ENCODE measurements around the gene ADAMTS14.

The ADAMTS14 gene

DNA sequence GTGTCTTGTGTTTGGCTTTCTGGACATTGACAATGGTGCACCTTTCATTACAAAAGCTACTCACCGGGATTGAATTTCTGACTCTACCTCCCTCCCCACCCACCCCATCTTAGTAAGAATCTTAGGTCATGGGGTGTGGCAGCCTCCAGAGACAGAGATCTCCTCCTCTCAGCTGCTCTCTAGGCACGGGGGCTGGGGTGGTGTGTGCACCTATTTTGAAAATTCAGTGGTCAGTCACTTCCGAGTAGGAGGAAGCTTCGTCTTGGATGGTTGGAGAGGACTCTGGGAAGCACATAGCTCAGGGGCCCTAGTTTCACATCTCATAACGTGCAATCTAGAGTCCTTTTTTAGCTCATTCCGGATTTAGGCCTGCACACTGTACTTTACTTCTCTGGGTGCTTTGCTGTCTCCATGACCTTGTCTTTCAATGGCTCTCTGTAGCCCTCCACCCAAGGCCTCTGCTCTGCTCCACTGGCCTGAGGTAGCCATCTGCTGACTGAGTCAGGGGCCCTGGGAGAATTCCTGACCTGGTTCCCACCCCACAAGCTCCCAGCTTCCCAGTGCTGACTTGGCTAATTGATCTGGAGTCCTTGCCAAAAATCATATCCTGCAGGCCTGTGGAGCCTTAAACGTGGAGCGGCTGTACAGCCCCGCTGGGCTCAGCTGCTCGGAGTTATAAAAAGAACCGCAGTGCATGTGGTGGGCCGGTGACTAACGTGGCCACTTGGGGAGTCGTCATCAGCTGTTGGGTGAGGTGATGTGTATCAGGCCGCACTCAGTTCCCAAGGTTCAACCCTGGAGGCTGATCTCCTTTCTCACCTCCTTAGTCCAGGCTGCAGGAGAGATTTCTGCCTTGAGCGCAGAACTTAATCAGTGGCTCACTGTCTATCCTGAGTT is 19.3 kb upstream of the ADAMTS14 start:
- DNase-seq (ENCODE audit: low read depth, low spot score), result no peak
- no peaks in the 10 kb centered on the region for H3K36me3 ChIP-seq (ENCODE audit: insufficient read depth, insufficient read length, low read length)
- H3K9me3 ChIP-seq (ENCODE audit: insufficient read depth, low read length), result peaks cover 31% of the 10 kb centered on the region; the same call in 1 of the 2 replicates
- H3K27me3 ChIP-seq (ENCODE audit: insufficient read depth, insufficient read length), result no peaks in the 10 kb centered on the region
- H3K9ac ChIP-seq (ENCODE audit: insufficient read length, low read depth), result no peak overlapping the region
- no peak for TF ChIP-seq SUZ12 (IDR thresholded peaks at IDR 0.05; ENCODE audit: extremely low read depth, insufficient read depth, insufficient read length)
- no peak for TF ChIP-seq ZNF274 (IDR thresholded peaks at IDR 0.05; ENCODE audit: low read depth, low read length)
- TF ChIP-seq YY1 (IDR thresholded peaks at IDR 0.05; ENCODE audit: insufficient read depth, insufficient read length), result no peak
- no peak overlapping the region for H3K4me3 ChIP-seq (ENCODE audit: insufficient read length, low read depth)
- no peaks in the 10 kb centered on the region for H3K4me1 ChIP-seq (ENCODE audit: insufficient read depth, insufficient read length)

DNA sequence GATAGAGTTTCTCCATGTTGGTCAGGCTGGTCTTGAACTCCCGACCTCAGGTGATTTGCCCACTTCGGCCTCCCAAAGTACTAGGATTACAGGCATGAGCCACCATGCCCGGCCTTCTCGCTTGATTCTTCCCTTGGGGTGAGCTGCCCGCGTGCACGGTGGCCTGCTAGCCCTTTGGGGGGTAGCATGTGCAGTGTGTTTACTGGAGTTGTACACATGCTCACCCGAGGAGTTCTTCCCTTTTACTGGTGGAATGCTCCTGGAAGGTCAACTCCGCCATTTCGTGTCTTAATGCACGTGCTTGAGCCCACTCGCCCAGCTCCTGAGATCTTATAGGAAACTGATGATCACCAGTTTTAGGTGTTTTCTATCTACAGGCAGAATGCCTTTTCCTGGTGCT is 17.0 kb upstream of the ADAMTS14 start:
- Histone ChIP-seq H3K4me3 (ENCODE audit: insufficient read length, low read depth) (no peak overlapping the region), H3K4me1 (ENCODE audit: insufficient read depth, insufficient read length) (no peaks in the 10 kb centered on the region), H3K36me3 (ENCODE audit: insufficient read depth, insufficient read length, low read length) (no peaks in the 10 kb centered on the region), H3K27me3 (ENCODE audit: insufficient read depth, insufficient read length) (no peaks in the 10 kb centered on the region), H3K9me3 (ENCODE audit: insufficient read depth, low read length) (peaks cover 28% of the 10 kb centered on the region; the same call in 1 of the 2 replicates), H3K9ac (ENCODE audit: insufficient read length, low read depth) (no peak overlapping the region)
- TF ChIP-seq SUZ12 (IDR thresholded peaks at IDR 0.05; ENCODE audit: extremely low read depth, insufficient read depth, insufficient read length), result no peak
- TF ChIP-seq ZNF274 (IDR thresholded peaks at IDR 0.05; ENCODE audit: low read depth, low read length), result no peak
- TF ChIP-seq YY1 (IDR thresholded peaks at IDR 0.05; ENCODE audit: insufficient read depth, insufficient read length), result no peak
- no peak for DNase-seq (ENCODE audit: low read depth, low spot score)

DNA sequence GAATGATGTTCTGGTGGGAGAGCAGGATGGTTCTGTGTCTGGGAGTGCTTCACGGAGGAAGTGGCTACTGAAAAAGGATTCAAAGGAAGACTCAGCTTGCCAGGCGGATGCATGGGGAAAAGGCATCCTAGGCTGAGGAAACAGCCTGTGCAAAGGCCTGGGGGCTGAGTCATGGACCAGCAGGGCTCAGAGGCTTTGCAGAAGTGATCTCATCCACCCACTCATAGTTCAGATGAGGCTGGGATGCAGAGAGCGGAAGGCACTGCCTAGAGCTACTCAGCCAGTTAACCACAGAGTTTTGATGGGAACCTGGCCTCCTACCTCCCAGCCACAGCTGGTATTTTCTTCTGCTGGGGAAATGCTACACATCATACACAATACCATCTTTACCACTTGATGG is 15.8 kb upstream of the ADAMTS14 start:
- Histone ChIP-seq H3K9ac (ENCODE audit: insufficient read length, low read depth) (no peak overlapping the region), H3K36me3 (ENCODE audit: insufficient read depth, insufficient read length, low read length) (no peaks in the 10 kb centered on the region), H3K9me3 (ENCODE audit: insufficient read depth, low read length) (peaks cover 20% of the 10 kb centered on the region; the same call in 1 of the 2 replicates), H3K4me1 (ENCODE audit: insufficient read depth, insufficient read length) (no peaks in the 10 kb centered on the region), H3K4me3 (ENCODE audit: insufficient read length, low read depth) (no peak overlapping the region), H3K27me3 (ENCODE audit: insufficient read depth, insufficient read length) (no peaks in the 10 kb centered on the region)
- no peak for DNase-seq (ENCODE audit: low read depth, low spot score)
- TF ChIP-seq ZNF274 (IDR thresholded peaks at IDR 0.05; ENCODE audit: low read depth, low read length), result no peak

DNA sequence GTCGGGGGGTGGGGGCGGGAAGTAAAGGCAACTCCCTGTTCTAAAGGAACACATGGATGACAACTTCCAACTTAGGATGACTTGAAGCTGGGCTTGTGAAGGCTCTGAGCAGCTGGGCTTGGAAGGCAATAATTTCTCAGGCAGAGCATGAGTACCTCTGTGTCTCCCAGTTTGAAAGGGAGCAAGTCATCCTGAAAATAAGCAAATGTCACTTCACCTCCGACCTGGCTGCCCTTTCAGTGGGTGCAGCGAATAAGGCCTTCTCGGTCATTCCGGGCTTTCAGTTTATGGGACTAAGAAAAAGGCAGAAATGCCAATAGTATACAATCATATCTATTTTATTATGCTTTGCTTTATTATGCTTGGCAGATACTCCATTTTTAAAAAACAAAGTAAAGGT is 15.3 kb upstream of the ADAMTS14 start:
- H3K4me3 ChIP-seq (ENCODE audit: insufficient read length, low read depth), result no peak overlapping the region
- no peaks in the 10 kb centered on the region for H3K27me3 ChIP-seq (ENCODE audit: insufficient read depth, insufficient read length)
- H3K4me1 ChIP-seq (ENCODE audit: insufficient read depth, insufficient read length), result no peaks in the 10 kb centered on the region
- no peak for TF ChIP-seq SUZ12 (IDR thresholded peaks at IDR 0.05; ENCODE audit: extremely low read depth, insufficient read depth, insufficient read length)
- TF ChIP-seq ZNF274 (IDR thresholded peaks at IDR 0.05; ENCODE audit: low read depth, low read length), result no peak
- no peak for TF ChIP-seq YY1 (IDR thresholded peaks at IDR 0.05; ENCODE audit: insufficient read depth, insufficient read length)
- peaks cover 14% of the 10 kb centered on the region; the same call in 1 of the 2 replicates for H3K9me3 ChIP-seq (ENCODE audit: insufficient read depth, low read length)
- no peaks in the 10 kb centered on the region for H3K36me3 ChIP-seq (ENCODE audit: insufficient read depth, insufficient read length, low read length)
- DNase-seq (ENCODE audit: low read depth, low spot score), result no peak
- H3K9ac ChIP-seq (ENCODE audit: insufficient read length, low read depth), result no peak overlapping the region

DNA sequence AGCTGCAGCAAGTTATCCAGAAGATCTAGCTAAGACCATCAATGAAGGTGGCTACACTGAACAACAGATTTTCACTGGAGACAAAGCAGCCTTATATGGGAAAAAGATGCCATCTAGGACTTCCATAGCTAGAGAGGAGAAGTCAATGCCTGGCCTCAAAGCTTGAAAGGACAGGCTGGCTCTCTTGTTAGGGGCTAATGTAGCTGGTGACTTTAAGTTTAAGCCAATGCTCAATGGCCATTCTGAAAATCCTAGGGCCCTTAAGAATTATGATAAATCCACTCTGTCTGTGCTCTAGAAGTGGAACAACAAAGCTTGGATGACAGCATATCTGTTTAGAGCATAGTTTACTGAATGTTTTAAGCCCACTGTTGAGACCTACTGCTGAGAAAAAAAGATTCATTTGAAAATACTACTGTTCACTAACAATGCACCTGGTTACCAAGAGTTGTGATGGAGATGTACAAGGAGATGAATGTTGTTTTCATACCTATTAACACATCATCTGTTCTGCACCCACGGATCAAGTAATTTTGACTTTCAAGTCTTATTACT is 13.6 kb upstream of the ADAMTS14 start:
- Histone ChIP-seq H3K9me3 (ENCODE audit: insufficient read depth, low read length) (peaks cover 9% of the 10 kb centered on the region; the same call in 1 of the 2 replicates), H3K4me1 (ENCODE audit: insufficient read depth, insufficient read length) (no peaks in the 10 kb centered on the region), H3K36me3 (ENCODE audit: insufficient read depth, insufficient read length, low read length) (no peaks in the 10 kb centered on the region), H3K27me3 (ENCODE audit: insufficient read depth, insufficient read length) (no peaks in the 10 kb centered on the region), H3K4me3 (ENCODE audit: insufficient read length, low read depth) (no peak overlapping the region), H3K9ac (ENCODE audit: insufficient read length, low read depth) (no peak overlapping the region)
- DNase-seq (ENCODE audit: low read depth, low spot score), result no peak
- TF ChIP-seq YY1 (IDR thresholded peaks at IDR 0.05; ENCODE audit: insufficient read depth, insufficient read length) (no peak), ZNF274 (IDR thresholded peaks at IDR 0.05; ENCODE audit: low read depth, low read length) (no peak), SUZ12 (IDR thresholded peaks at IDR 0.05; ENCODE audit: extremely low read depth, insufficient read depth, insufficient read length) (no peak)

DNA sequence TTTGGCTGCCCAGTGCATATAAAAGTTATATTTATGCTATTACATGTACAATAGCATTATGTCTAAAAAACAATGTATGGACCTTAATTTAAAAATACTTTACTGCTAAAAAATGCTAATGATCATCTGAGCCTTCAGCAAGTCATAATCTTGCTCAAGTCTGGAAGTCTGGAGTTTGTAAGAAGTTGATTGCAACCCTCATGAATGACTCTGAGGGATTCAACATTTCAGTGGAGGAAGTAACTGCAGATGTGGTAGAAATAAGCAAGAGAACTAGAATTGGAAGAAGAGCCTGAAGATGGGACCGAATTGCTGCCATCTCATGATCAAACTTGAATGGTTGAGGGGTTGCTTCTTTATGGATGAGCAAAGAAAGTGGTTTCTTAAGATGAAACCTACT is 13.0 kb upstream of the ADAMTS14 start:
- TF ChIP-seq ZNF274 (IDR thresholded peaks at IDR 0.05; ENCODE audit: low read depth, low read length) (no peak), YY1 (IDR thresholded peaks at IDR 0.05; ENCODE audit: insufficient read depth, insufficient read length) (no peak), SUZ12 (IDR thresholded peaks at IDR 0.05; ENCODE audit: extremely low read depth, insufficient read depth, insufficient read length) (no peak)
- Histone ChIP-seq H3K36me3 (ENCODE audit: insufficient read depth, insufficient read length, low read length) (no peaks in the 10 kb centered on the region), H3K9me3 (ENCODE audit: insufficient read depth, low read length) (peaks cover 9% of the 10 kb centered on the region; the same call in 1 of the 2 replicates), H3K27me3 (ENCODE audit: insufficient read depth, insufficient read length) (no peaks in the 10 kb centered on the region), H3K4me1 (ENCODE audit: insufficient read depth, insufficient read length) (no peaks in the 10 kb centered on the region), H3K4me3 (ENCODE audit: insufficient read length, low read depth) (no peak overlapping the region), H3K9ac (ENCODE audit: insufficient read length, low read depth) (no peak overlapping the region)
- DNase-seq (ENCODE audit: low read depth, low spot score), result no peak

DNA sequence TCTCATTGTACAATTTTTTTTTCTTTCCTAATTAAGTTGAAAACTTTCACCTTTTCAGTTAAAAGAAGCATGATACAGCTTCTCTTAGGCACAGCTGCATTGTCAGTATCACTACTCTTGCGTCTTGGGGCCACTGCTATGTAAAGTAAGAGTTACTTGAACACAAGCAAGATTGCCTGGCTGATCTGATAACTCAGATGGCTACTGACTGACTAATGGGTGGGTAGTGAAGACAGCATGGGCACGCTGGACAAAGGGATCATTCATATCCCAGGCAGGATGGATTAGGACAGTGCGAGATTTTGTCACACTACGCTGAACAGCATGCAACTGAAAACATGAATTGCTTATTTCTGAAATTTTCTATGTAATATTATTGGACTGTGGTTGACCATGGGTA is 11.6 kb upstream of the ADAMTS14 start:
- Histone ChIP-seq H3K4me1 (ENCODE audit: insufficient read depth, insufficient read length) (no peaks in the 10 kb centered on the region), H3K4me3 (ENCODE audit: insufficient read length, low read depth) (no peak overlapping the region), H3K27me3 (ENCODE audit: insufficient read depth, insufficient read length) (no peaks in the 10 kb centered on the region), H3K9ac (ENCODE audit: insufficient read length, low read depth) (no peak overlapping the region), H3K36me3 (ENCODE audit: insufficient read depth, insufficient read length, low read length) (no peaks in the 10 kb centered on the region), H3K9me3 (ENCODE audit: insufficient read depth, low read length) (peaks cover 9% of the 10 kb centered on the region; the same call in 1 of the 2 replicates)
- TF ChIP-seq YY1 (IDR thresholded peaks at IDR 0.05; ENCODE audit: insufficient read depth, insufficient read length) (no peak), SUZ12 (IDR thresholded peaks at IDR 0.05; ENCODE audit: extremely low read depth, insufficient read depth, insufficient read length) (no peak), ZNF274 (IDR thresholded peaks at IDR 0.05; ENCODE audit: low read depth, low read length) (no peak)
- no peak for DNase-seq (ENCODE audit: low read depth, low spot score)

All from NT2/D1 (cell line).